AG04450 (cell line): ENCODE data around the gene AEBP1. TPM values are rescaled to one million over a fixed set of nuclear protein-coding genes. Genes with fewer than 3 reads are reported as not detected.

Experiments used
- CTCF ChIA-PET: fragments of 300-600, 350-600 bp; formaldehyde crosslinking; extraction: SDS; loops from one replicate; lab custom pipeline; 2022; ENCODE audit warnings: antibody characterized with exemption, inconsistent platforms; lab: Charles Lee
- POLR2A ChIA-PET: fragments of 350-600 bp; formaldehyde crosslinking; extraction: SDS; loops from one replicate; lab custom pipeline; 2021; ENCODE audit warnings: antibody characterized with exemption, inconsistent platforms; lab: Yijun Ruan, JAX
- DNase-seq: peaks from one replicate; pipeline ENCODE4 v3.0.0-alpha.2; 2011; ENCODE audit warnings: low read depth, low spot score
- H3K27ac ChIP-seq: one replicate; pipeline ENCODE4 v1.5.1; 2012; ENCODE audit warnings: low read depth, low read length, control low read depth
- H3K27me3 ChIP-seq: one replicate; pipeline ENCODE4 v1.6.0; 2012; ENCODE audit warnings: low read length; ENCODE audit not compliant: control insufficient read depth, insufficient read depth
- H3K4me3 ChIP-seq: 2 replicates; pipeline ENCODE4 v1.5.1; 2011; ENCODE audit warnings: mild to moderate bottlenecking, low read depth, low read length, control low read depth
- H3K9me3 ChIP-seq: 2 replicates; pipeline ENCODE4 v1.5.1; 2012; ENCODE audit warnings: low read length; ENCODE audit not compliant: control insufficient read depth, insufficient read depth
- polyA plus RNA-seq: library from polyadenylated mRNA; depleted of rRNA; stranded (reverse); fragments of >200 nt; gene quantifications from 2 replicates; pipeline ENCODE4 v1.2.3, GENCODE V29; 2011
- TF ChIP-seq, protein P1 (sequence below): IDR thresholded peaks from 2 replicates; pipeline ENCODE4 v1.5.1; 2011; ENCODE audit warnings: low read depth, low read length, control low read depth, inconsistent platforms

Gene AEBP1
- polyA plus RNA-seq, 1 experiment = 18.5 TPM

DNA sequence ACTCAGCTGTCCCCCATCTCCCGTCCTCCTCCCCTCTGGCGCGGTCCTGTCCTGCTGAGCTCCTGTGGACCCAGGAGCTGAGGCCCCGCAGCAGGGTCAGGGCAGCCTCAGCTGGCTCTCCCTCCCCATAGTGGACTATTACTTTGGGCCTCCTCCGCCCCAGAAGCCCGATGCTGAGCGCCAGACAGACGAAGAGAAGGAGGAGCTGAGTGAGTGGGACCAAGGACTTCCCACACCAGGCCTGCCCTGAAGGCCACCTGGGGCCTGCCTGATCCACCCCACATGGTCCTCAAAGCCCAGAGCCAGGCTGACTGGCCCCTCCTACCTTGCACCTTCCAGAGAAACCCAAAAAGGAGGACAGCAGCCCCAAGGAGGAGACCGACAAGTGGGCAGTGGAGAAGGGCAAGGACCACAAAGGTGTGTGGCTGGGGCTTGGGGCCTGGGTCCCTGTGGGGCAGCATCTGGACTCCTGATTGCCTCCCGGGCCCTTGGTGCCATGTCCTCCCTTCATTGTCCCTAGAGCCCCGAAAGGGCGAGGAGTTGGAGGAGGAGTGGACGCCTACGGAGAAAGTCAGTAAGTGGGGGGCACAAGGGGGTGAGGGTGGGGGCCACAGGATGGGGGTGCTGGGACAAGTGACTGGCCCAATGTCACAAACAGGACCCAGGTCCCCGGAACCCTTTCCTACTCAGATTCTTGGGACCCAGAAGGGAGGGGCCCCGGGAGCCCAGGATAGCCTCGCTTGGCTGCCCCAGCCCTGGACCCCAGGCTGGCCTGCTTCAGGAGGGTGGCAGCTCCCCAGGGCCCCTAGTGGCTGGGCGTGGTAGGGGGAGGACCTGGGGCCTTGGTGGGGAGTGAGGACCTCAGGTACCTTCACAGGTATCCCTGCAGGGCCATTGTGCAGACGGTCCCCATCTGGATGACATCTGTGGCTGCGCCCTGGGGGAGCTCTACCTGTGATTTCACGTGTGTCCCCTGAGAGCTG lies 4.9 kb downstream of the AEBP1 start:
- CTCF ChIA-PET = no interaction called here
- H3K27ac ChIP-seq = no peak overlapping the region

GRCh38 chr7:44109991-44110390 lies 5.8 kb downstream of the AEBP1 start:
- peaks cover 4% of the 10 kb centered on the region; the same call in 1 of the 2 replicates for H3K9me3 ChIP-seq
- H3K27ac ChIP-seq = no peak overlapping the region
- TF ChIP-seq, protein P1, sequence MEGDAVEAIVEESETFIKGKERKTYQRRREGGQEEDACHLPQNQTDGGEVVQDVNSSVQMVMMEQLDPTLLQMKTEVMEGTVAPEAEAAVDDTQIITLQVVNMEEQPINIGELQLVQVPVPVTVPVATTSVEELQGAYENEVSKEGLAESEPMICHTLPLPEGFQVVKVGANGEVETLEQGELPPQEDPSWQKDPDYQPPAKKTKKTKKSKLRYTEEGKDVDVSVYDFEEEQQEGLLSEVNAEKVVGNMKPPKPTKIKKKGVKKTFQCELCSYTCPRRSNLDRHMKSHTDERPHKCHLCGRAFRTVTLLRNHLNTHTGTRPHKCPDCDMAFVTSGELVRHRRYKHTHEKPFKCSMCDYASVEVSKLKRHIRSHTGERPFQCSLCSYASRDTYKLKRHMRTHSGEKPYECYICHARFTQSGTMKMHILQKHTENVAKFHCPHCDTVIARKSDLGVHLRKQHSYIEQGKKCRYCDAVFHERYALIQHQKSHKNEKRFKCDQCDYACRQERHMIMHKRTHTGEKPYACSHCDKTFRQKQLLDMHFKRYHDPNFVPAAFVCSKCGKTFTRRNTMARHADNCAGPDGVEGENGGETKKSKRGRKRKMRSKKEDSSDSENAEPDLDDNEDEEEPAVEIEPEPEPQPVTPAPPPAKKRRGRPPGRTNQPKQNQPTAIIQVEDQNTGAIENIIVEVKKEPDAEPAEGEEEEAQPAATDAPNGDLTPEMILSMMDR = no peak
- H3K27me3 ChIP-seq = no peaks in the 10 kb centered on the region
- H3K4me3 ChIP-seq = no peak overlapping the region
- CTCF ChIA-PET = no interaction called here
- POLR2A ChIA-PET = no interaction called here
- no peak for DNase-seq

More for the DNA sequence above, 4.9 kb downstream of the AEBP1 start:
- no peak for DNase-seq
- peaks cover 4% of the 10 kb centered on the region; the same call in 1 of the 2 replicates for H3K9me3 ChIP-seq
- TF ChIP-seq, protein P1 = no peak
- no peak overlapping the region for H3K4me3 ChIP-seq
- POLR2A ChIA-PET = no interaction called here
- no peaks in the 10 kb centered on the region for H3K27me3 ChIP-seq

- no peak for DNase-seq
- TF ChIP-seq, protein P1 = no peak
- Histone ChIP-seq H3K27me3 (no peaks in the 10 kb centered on the region), H3K27ac (no peak overlapping the region), H3K9me3 (peaks cover 4% of the 10 kb centered on the region; the same call in 1 of the 2 replicates), H3K4me3 (no peak overlapping the region)
- ChIA-PET POLR2A (interaction anchor here (0.8 to 1.6 kb wide), 2 partner anchors 12 to 19 kb away, joined by 3 to 4 read pairs; partner anchors contain the start of gene POLD2), CTCF (no interaction called here)
These were observed 6.8 kb downstream of the AEBP1 start for GRCh38 chr7:44110719-44111635.

DNA sequence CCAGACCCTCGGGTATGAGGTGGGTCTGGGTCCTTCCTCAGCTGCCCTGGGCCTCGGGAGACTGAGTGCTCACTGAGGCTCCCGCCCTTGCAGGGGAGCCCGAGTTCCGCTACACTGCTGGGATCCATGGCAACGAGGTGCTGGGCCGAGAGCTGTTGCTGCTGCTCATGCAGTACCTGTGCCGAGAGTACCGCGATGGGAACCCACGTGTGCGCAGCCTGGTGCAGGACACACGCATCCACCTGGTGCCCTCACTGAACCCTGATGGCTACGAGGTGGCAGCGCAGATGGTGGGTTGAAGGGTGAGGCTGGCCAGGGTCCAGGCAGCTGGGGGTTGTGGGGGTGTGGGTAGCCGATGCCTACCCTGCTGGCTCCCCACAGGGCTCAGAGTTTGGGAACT lies 7.6 kb downstream of the AEBP1 start:
- no peak overlapping the region for H3K27ac ChIP-seq
- POLR2A ChIA-PET = interaction anchor here (1.6 kb wide), 1 partner anchor 12 kb away, joined by 4 read pairs; the partner anchor contains the start of gene POLD2
- DNase-seq = no peak
- H3K27me3 ChIP-seq = no peaks in the 10 kb centered on the region
- CTCF ChIA-PET = no interaction called here
- peaks cover 4% of the 10 kb centered on the region; the same call in 1 of the 2 replicates for H3K9me3 ChIP-seq
- H3K4me3 ChIP-seq = no peak overlapping the region
- TF ChIP-seq, protein P1 = no peak
